Measurements from ENCODE around the gene TRRAP. TPM values are rescaled to one million over a fixed set of nuclear protein-coding genes. Genes with fewer than 3 reads are reported as not detected.
"Not testable (repeated sequence)": the region's sequence is repeated elsewhere in the genome, so short reads cannot be mapped to it uniquely, and the experiment has no call there.

Gene TRRAP
- total and polyA plus RNA-seq, 2 donors: 11.3 to 15.1 TPM

GRCh38 chr7:98870121-98870651, 8.1 kb upstream of the TRRAP start:
- DNase-seq (ENCODE audit: low read depth in 6 of 9, low spot score in 9 of 9): peak in 4 of 9 donors; percentile 10 to 43 (median 17)
- peaks cover 0 to 4% of the 10 kb centered on the region in 2 donors for H3K9me3 ChIP-seq (ENCODE audit: control insufficient read depth in 2 of 2, insufficient read depth in 1 of 2, low read length in 1 of 2)
- H3K36me3 ChIP-seq (ENCODE audit: control insufficient read depth in 2 of 2, insufficient read depth in 2 of 2, low read length in 1 of 2): no peaks in the 10 kb centered on the region
- H3K4me3 ChIP-seq (ENCODE audit: low read length in 2 of 2): peak overlapping the region in 1 of 2 donors; percentile 46
- 1% methylated on average over 35 of the region's 35 CpGs for WGBS
- H3K4me1 ChIP-seq (ENCODE audit: control insufficient read depth in 2 of 2, insufficient read depth in 2 of 2, low read length in 2 of 2): peaks cover 0 to 8% of the 10 kb centered on the region in 2 donors
- no peak overlapping the region for H3K27ac ChIP-seq (ENCODE audit: low read depth in 1 of 2, low read length in 1 of 2)
- peaks cover 42 to 60% of the 10 kb centered on the region in 2 donors for H3K27me3 ChIP-seq (ENCODE audit: control insufficient read depth in 2 of 2, insufficient read depth in 1 of 2, low read length in 1 of 2)

- Histone ChIP-seq H3K36me3 (ENCODE audit: control insufficient read depth in 2 of 2, insufficient read depth in 2 of 2, low read length in 1 of 2) (no peaks in the 10 kb centered on the region), H3K9me3 (ENCODE audit: control insufficient read depth in 2 of 2, insufficient read depth in 1 of 2, low read length in 1 of 2) (peaks cover 0 to 4% of the 10 kb centered on the region in 2 donors), H3K27ac (ENCODE audit: low read depth in 1 of 2, low read length in 1 of 2) (no peak overlapping the region), H3K4me3 (ENCODE audit: low read length in 2 of 2) (no peak overlapping the region), H3K27me3 (ENCODE audit: control insufficient read depth in 2 of 2, insufficient read depth in 1 of 2, low read length in 1 of 2) (peaks cover 42 to 57% of the 10 kb centered on the region in 2 donors), H3K4me1 (ENCODE audit: control insufficient read depth in 2 of 2, insufficient read depth in 2 of 2, low read length in 2 of 2) (peaks cover 0 to 8% of the 10 kb centered on the region in 2 donors)
- no peak for DNase-seq (ENCODE audit: low read depth in 6 of 9, low spot score in 9 of 9)
- whole genome bisulfite sequencing: 90% methylated on average over 17 of the region's 17 CpGs
Observed at GRCh38 chr7:98870807-98871491, 7.4 kb upstream of the TRRAP start.

GRCh38 chr7:98872328-98872924, 5.9 kb upstream of the TRRAP start:
- Histone ChIP-seq H3K27me3 (ENCODE audit: control insufficient read depth in 2 of 2, insufficient read depth in 1 of 2, low read length in 1 of 2) (peaks cover 36 to 44% of the 10 kb centered on the region in 2 donors), H3K9me3 (ENCODE audit: control insufficient read depth in 2 of 2, insufficient read depth in 1 of 2, low read length in 1 of 2) (peaks cover 0 to 4% of the 10 kb centered on the region in 2 donors), H3K36me3 (ENCODE audit: control insufficient read depth in 2 of 2, insufficient read depth in 2 of 2, low read length in 1 of 2) (no peaks in the 10 kb centered on the region), H3K4me1 (ENCODE audit: control insufficient read depth in 2 of 2, insufficient read depth in 2 of 2, low read length in 2 of 2) (peaks cover 0 to 8% of the 10 kb centered on the region in 2 donors), H3K4me3 (ENCODE audit: low read length in 2 of 2) (no peak overlapping the region), H3K27ac (ENCODE audit: low read depth in 1 of 2, low read length in 1 of 2) (no peak overlapping the region)
- 71% methylated on average over 7 of the region's 7 CpGs for WGBS
- DNase-seq (ENCODE audit: low read depth in 6 of 9, low spot score in 9 of 9): peak in 3 of 9 donors; percentile 9 to 43 (median 33)

GRCh38 chr7:98873610-98874009, 4.7 kb upstream of the TRRAP start:
- WGBS: 92% methylated on average over 11 of the region's 11 CpGs
- peaks cover 0 to 13% of the 10 kb centered on the region in 2 donors for H3K4me1 ChIP-seq (ENCODE audit: control insufficient read depth in 2 of 2, insufficient read depth in 2 of 2, low read length in 2 of 2)
- not testable (repeated sequence) for DNase-seq (ENCODE audit: low read depth in 6 of 9, low spot score in 9 of 9); H3K27ac ChIP-seq (ENCODE audit: low read depth in 1 of 2, low read length in 1 of 2); H3K4me3 ChIP-seq (ENCODE audit: low read length in 2 of 2); H3K36me3 ChIP-seq (ENCODE audit: control insufficient read depth in 2 of 2, insufficient read depth in 2 of 2, low read length in 1 of 2); H3K9me3 ChIP-seq (ENCODE audit: control insufficient read depth in 2 of 2, insufficient read depth in 1 of 2, low read length in 1 of 2)
- H3K27me3 ChIP-seq (ENCODE audit: control insufficient read depth in 2 of 2, insufficient read depth in 1 of 2, low read length in 1 of 2): peaks cover 28 to 32% of the 10 kb centered on the region in 2 donors

- no peak overlapping the region for H3K27ac ChIP-seq (ENCODE audit: low read depth in 1 of 2, low read length in 1 of 2)
- H3K9me3 ChIP-seq (ENCODE audit: control insufficient read depth in 2 of 2, insufficient read depth in 1 of 2, low read length in 1 of 2): peaks cover 0 to 4% of the 10 kb centered on the region in 2 donors
- H3K4me1 ChIP-seq (ENCODE audit: control insufficient read depth in 2 of 2, insufficient read depth in 2 of 2, low read length in 2 of 2): peaks cover 0 to 19% of the 10 kb centered on the region in 2 donors
- no peak overlapping the region for H3K4me3 ChIP-seq (ENCODE audit: low read length in 2 of 2)
- H3K36me3 ChIP-seq (ENCODE audit: control insufficient read depth in 2 of 2, insufficient read depth in 2 of 2, low read length in 1 of 2): no peaks in the 10 kb centered on the region
- WGBS: 97% methylated on average over 1 of the region's 1 CpG
- no peak for DNase-seq (ENCODE audit: low read depth in 6 of 9, low spot score in 9 of 9)
- peaks cover 14 to 20% of the 10 kb centered on the region in 2 donors for H3K27me3 ChIP-seq (ENCODE audit: control insufficient read depth in 2 of 2, insufficient read depth in 1 of 2, low read length in 1 of 2)
Observed at GRCh38 chr7:98874942-98875341, 3.4 kb upstream of the TRRAP start.

- WGBS: 94% methylated on average over 9 of the region's 9 CpGs
- peaks cover 3 to 23% of the 10 kb centered on the region in 2 donors for H3K4me1 ChIP-seq (ENCODE audit: control insufficient read depth in 2 of 2, insufficient read depth in 2 of 2, low read length in 2 of 2)
- DNase-seq (ENCODE audit: low read depth in 6 of 9, low spot score in 9 of 9): no peak
Observed at GRCh38 chr7:98875501-98875900, 2.8 kb upstream of the TRRAP start.

GRCh38 chr7:98877146-98877545, 1.2 kb upstream of the TRRAP start:
- WGBS: 98% methylated on average over 6 of the region's 6 CpGs
- Histone ChIP-seq H3K4me3 (ENCODE audit: low read length in 2 of 2) (no peak overlapping the region), H3K4me1 (ENCODE audit: control insufficient read depth in 2 of 2, insufficient read depth in 2 of 2, low read length in 2 of 2) (peaks cover 5 to 19% of the 10 kb centered on the region in 2 donors), H3K9me3 (ENCODE audit: control insufficient read depth in 2 of 2, insufficient read depth in 1 of 2, low read length in 1 of 2) (no peaks in the 10 kb centered on the region), H3K36me3 (ENCODE audit: control insufficient read depth in 2 of 2, insufficient read depth in 2 of 2, low read length in 1 of 2) (peaks cover 11 to 12% of the 10 kb centered on the region in 2 donors), H3K27me3 (ENCODE audit: control insufficient read depth in 2 of 2, insufficient read depth in 1 of 2, low read length in 1 of 2) (no peaks in the 10 kb centered on the region), H3K27ac (ENCODE audit: low read depth in 1 of 2, low read length in 1 of 2) (no peak overlapping the region)
- DNase-seq (ENCODE audit: low read depth in 6 of 9, low spot score in 9 of 9): no peak

More at GRCh38 chr7:98875501-98875900, 2.8 kb upstream of the TRRAP start:
- Histone ChIP-seq H3K9me3 (ENCODE audit: control insufficient read depth in 2 of 2, insufficient read depth in 1 of 2, low read length in 1 of 2) (peaks cover 0 to 4% of the 10 kb centered on the region in 2 donors), H3K36me3 (ENCODE audit: control insufficient read depth in 2 of 2, insufficient read depth in 2 of 2, low read length in 1 of 2) (no peaks in the 10 kb centered on the region), H3K27me3 (ENCODE audit: control insufficient read depth in 2 of 2, insufficient read depth in 1 of 2, low read length in 1 of 2) (peaks cover 9 to 14% of the 10 kb centered on the region in 2 donors), H3K27ac (ENCODE audit: low read depth in 1 of 2, low read length in 1 of 2) (no peak overlapping the region), H3K4me3 (ENCODE audit: low read length in 2 of 2) (no peak overlapping the region)

- H3K27me3 ChIP-seq (ENCODE audit: control insufficient read depth in 2 of 2, insufficient read depth in 1 of 2, low read length in 1 of 2): no peaks in the 10 kb centered on the region
- H3K4me3 ChIP-seq (ENCODE audit: low read length in 2 of 2): peak overlapping the region; percentile 50 to 96
- peaks cover 5 to 19% of the 10 kb centered on the region in 2 donors for H3K4me1 ChIP-seq (ENCODE audit: control insufficient read depth in 2 of 2, insufficient read depth in 2 of 2, low read length in 2 of 2)
- H3K27ac ChIP-seq (ENCODE audit: low read depth in 1 of 2, low read length in 1 of 2): no peak overlapping the region
- no peak for DNase-seq (ENCODE audit: low read depth in 6 of 9, low spot score in 9 of 9)
- peaks cover 17 to 19% of the 10 kb centered on the region in 2 donors for H3K36me3 ChIP-seq (ENCODE audit: control insufficient read depth in 2 of 2, insufficient read depth in 2 of 2, low read length in 1 of 2)
- 36% methylated on average over 18 of the region's 18 CpGs for WGBS
- H3K9me3 ChIP-seq (ENCODE audit: control insufficient read depth in 2 of 2, insufficient read depth in 1 of 2, low read length in 1 of 2): no peaks in the 10 kb centered on the region
Observed at GRCh38 chr7:98877692-98878364, 504 bp upstream of the TRRAP start.
